Heart left ventricle (tissue), 13 donors: Measurements from ENCODE around the gene RBBP4.

ENCODE experiments used
- CTCF ChIP-seq, 12 donors: fragments of 200-600 bp; sonication (generic) in 4 of 12; IDR thresholded peaks; one replicate each; pipeline versions ENCODE4 v1.5.0 to v1.8.0; 2018 to 2022; ENCODE audit warnings: antibody characterized with exemption in 12 of 12, mild to moderate bottlenecking in 5 of 12
- POLR2A ChIP-seq, 2 donors: fragments of 450-650 bp; IDR thresholded peaks; one replicate each; pipeline ENCODE4 v1.6.1; 2017; ENCODE audit warnings: antibody characterized with exemption in 2 of 2, mild to moderate bottlenecking in 2 of 2, moderate library complexity in 2 of 2
- donor health status: ischemic (EF 13 %, LVEDD 7.1; RV severe dilation, severe dysfunction).
- donor health status: DM: no; HTN: yes; CAD: no.
- donor health status: DM: no; HTN: no; CAD: no.
- donor health status: ischemic (EF 25% LVEDD 6.9; RV normal size, moderate dysfunction).
- donor health status: ischemic (EF 25% LVEDD 5.7; RV mildly dilated, moderate dysfunction).
- donor health status: ischemic (EF 35%, LVEDD 5.7; RV mildly dilated, moderate dysfunction).
- donor health status: nonischemic (EF 11% LVEDD 7.7; RV severe dilation, severe dysfunction).
- donor health status: DM: yes; HTN: yes; CAD: no.
- donor health status: PGD.
- donor health status: ischemic (EF 29% LVEDD 5.4; RV normal size, mild dysfunction).
- donor health status: nonischemic (EF 23%, LVEDD 6.1; RV moderate dilation, normal function).

- TF ChIP-seq CTCF (IDR thresholded peaks at IDR 0.05) (no peak), POLR2A (IDR thresholded peaks at IDR 0.05) (no peak)
Measured at GRCh38 chr1:32718036-32718435, 67.0 kb downstream of the RBBP4 start.
